DMS53 (cell line): Measurements from ENCODE around the gene C1QB.

Experiments used
- DNase-seq: peaks from one replicate; lab custom pipeline; 2025; lab: John Stamatoyannopoulos, UW

C1QB gene

GRCh38 chr1:22652881-22653316 lies at the start of gene C1QB:
Gene C1QB (plus strand): TSS chr1:22653236. CDS start chr1:22659463, 6,227 bp downstream.
- DNase-seq: no peak

GRCh38 chr1:22606161-22606560 lies 46.9 kb upstream of the C1QB start:
- DNase-seq: no peak

- no peak for DNase-seq
These were observed 45.9 kb upstream of the C1QB start for GRCh38 chr1:22607154-22607553.

- DNase-seq: no peak
These were observed 44.7 kb upstream of the C1QB start for GRCh38 chr1:22608361-22608760.

- no peak for DNase-seq
These were observed 43.7 kb upstream of the C1QB start for GRCh38 chr1:22609291-22609690.

GRCh38 chr1:22611530-22611947 lies 41.5 kb upstream of the C1QB start:
- peak; percentile 43 for DNase-seq

GRCh38 chr1:22612671-22613571 lies 40.1 kb upstream of the C1QB start:
- peak; percentile 73 for DNase-seq

- no peak for DNase-seq
These were observed 39.5 kb upstream of the C1QB start for GRCh38 chr1:22613572-22613918.

- peak; percentile 23 for DNase-seq
These were observed 39.1 kb upstream of the C1QB start for GRCh38 chr1:22613951-22614350.

- DNase-seq: no peak
These were observed 37.1 kb upstream of the C1QB start for GRCh38 chr1:22615886-22616285.

- DNase-seq: no peak
These were observed 36.5 kb upstream of the C1QB start for GRCh38 chr1:22616571-22616970.

GRCh38 chr1:22618056-22618455 lies 35.0 kb upstream of the C1QB start:
- DNase-seq: peak; percentile 43

GRCh38 chr1:22619252-22619651 lies 33.8 kb upstream of the C1QB start:
- peak; percentile 44 for DNase-seq

- no peak for DNase-seq
These were observed 33.2 kb upstream of the C1QB start for GRCh38 chr1:22619798-22620197.

- DNase-seq: no peak
These were observed 31.3 kb upstream of the C1QB start for GRCh38 chr1:22621761-22622160.

GRCh38 chr1:22625262-22625925 lies 27.6 kb upstream of the C1QB start:
- no peak for DNase-seq

GRCh38 chr1:22626237-22627157 lies 26.5 kb upstream of the C1QB start:
- DNase-seq: peak; percentile 28

GRCh38 chr1:22627331-22627730 lies 25.7 kb upstream of the C1QB start:
- DNase-seq: peak; percentile 80

GRCh38 chr1:22628698-22629444 lies 24.2 kb upstream of the C1QB start:
- no peak for DNase-seq

- no peak for DNase-seq
These were observed 23.1 kb upstream of the C1QB start for GRCh38 chr1:22629886-22630285.

- DNase-seq: no peak
These were observed 19.2 kb upstream of the C1QB start for GRCh38 chr1:22633697-22634463.
